Right lobe of liver (tissue), 4 donors: ENCODE data around the gene NIPBL.

ENCODE experiments used
- POLR2A ChIP-seq: fragments of 450-650 bp; IDR thresholded peaks from one replicate; pipeline ENCODE4 v1.6.1; 2017; ENCODE audit warnings: antibody characterized with exemption, mild to moderate bottlenecking
- TF ChIP-seq, protein P1 (sequence below), 4 donors: fragments of 200-600 bp in 3 of 4; fragments of 450-650 bp in 1 of 4; IDR thresholded peaks; one replicate each; pipeline versions ENCODE4 v1.5.1 to v1.8.0; 2016 to 2022; ENCODE audit warnings: antibody characterized with exemption in 4 of 4, mild to moderate bottlenecking in 2 of 4
- donor health status: DM: no; HTN: no; CAD: no.
- donor health status: DM: no; HTN: no; CAD: no.
- donor health status: DM: no; HTN: yes; CAD: no.

DNA sequence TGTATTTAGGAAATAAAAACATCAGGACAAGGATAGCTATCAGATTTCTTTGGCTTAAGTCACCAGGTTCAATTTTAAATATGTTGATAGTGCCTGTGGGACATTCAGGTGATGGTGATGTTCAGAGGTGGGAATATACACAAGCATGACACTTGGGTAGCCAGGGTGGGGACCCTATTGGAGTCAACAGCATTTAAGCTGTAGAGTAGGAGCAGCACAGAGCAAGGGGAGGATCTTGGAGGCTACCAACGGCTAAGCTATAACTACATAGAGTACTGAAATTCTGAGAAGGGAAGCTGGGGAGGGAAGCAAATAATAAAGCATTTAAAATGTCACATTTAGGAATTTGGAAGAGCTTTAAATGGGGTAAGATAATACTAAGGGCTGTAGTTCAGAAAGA, 194.9 kb downstream of the NIPBL start:
- TF ChIP-seq, protein P1, sequence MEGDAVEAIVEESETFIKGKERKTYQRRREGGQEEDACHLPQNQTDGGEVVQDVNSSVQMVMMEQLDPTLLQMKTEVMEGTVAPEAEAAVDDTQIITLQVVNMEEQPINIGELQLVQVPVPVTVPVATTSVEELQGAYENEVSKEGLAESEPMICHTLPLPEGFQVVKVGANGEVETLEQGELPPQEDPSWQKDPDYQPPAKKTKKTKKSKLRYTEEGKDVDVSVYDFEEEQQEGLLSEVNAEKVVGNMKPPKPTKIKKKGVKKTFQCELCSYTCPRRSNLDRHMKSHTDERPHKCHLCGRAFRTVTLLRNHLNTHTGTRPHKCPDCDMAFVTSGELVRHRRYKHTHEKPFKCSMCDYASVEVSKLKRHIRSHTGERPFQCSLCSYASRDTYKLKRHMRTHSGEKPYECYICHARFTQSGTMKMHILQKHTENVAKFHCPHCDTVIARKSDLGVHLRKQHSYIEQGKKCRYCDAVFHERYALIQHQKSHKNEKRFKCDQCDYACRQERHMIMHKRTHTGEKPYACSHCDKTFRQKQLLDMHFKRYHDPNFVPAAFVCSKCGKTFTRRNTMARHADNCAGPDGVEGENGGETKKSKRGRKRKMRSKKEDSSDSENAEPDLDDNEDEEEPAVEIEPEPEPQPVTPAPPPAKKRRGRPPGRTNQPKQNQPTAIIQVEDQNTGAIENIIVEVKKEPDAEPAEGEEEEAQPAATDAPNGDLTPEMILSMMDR (IDR thresholded peaks at IDR 0.05): no peak
- no peak for TF ChIP-seq POLR2A
